Suprapubic skin (tissue), 3 donors: ENCODE results near the gene TECPR1.

Experiments
- POLR2A ChIP-seq, 2 donors: fragments of 450-650 bp; IDR thresholded peaks; one replicate each; pipeline ENCODE4 v1.6.1; 2017; ENCODE audit warnings: antibody characterized with exemption in 2 of 2, mild to moderate bottlenecking in 2 of 2, moderate library complexity in 2 of 2
- TF ChIP-seq, protein P1 (sequence below), 2 donors: fragments of 200-600 bp in 1 of 2; fragments of 450-650 bp in 1 of 2; sonication (generic) in 1 of 2; IDR thresholded peaks; one replicate each; pipeline ENCODE4 v1.5.1; 2016 to 2019; ENCODE audit warnings: antibody characterized with exemption in 2 of 2, mild to moderate bottlenecking in 1 of 2, moderate library complexity in 1 of 2

DNA sequence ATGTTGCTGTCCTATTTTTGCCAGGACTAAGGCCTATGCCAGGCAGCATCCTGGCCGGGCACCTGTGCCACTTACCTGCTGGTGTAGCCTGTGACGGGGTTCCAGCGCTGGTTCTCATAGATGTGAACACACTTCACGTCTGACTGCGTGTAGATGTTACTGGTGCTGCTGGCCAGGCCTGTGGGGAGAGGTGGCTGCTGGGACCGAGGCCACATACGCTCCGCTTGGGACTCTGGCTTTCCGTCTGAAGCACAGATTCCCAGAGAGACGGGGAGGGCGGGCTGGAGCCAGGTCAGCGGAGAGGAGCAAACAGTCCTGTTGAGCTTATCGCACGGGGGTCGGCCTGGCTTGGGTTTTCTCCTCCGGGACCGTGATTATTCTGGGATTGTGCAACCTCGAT, 24.1 kb downstream of the TECPR1 start:
- TF ChIP-seq, protein P1, sequence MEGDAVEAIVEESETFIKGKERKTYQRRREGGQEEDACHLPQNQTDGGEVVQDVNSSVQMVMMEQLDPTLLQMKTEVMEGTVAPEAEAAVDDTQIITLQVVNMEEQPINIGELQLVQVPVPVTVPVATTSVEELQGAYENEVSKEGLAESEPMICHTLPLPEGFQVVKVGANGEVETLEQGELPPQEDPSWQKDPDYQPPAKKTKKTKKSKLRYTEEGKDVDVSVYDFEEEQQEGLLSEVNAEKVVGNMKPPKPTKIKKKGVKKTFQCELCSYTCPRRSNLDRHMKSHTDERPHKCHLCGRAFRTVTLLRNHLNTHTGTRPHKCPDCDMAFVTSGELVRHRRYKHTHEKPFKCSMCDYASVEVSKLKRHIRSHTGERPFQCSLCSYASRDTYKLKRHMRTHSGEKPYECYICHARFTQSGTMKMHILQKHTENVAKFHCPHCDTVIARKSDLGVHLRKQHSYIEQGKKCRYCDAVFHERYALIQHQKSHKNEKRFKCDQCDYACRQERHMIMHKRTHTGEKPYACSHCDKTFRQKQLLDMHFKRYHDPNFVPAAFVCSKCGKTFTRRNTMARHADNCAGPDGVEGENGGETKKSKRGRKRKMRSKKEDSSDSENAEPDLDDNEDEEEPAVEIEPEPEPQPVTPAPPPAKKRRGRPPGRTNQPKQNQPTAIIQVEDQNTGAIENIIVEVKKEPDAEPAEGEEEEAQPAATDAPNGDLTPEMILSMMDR (IDR thresholded peaks at IDR 0.05) = no peak
- TF ChIP-seq POLR2A (IDR thresholded peaks at IDR 0.05) = no peak
